Trophoblast cell (in vitro differentiated cells and primary cell): ENCODE results near the gene TTLL5.

Source experiments
- DNase-seq, 2 donors: peaks; one replicate each; pipeline ENCODE4 v3.0.0-alpha.2; 2016
- H2AFZ ChIP-seq: 2 replicates; pipeline ENCODE4 v1.6.1; 2013; ENCODE audit warnings: low read length, moderate library complexity, mild to moderate bottlenecking; ENCODE audit not compliant: insufficient read depth, poor library complexity
- H2AK5ac ChIP-seq: 2 replicates; pipeline ENCODE4 v1.6.1; 2013; ENCODE audit warnings: mild to moderate bottlenecking, low read length
- H2BK120ac ChIP-seq: 2 replicates; pipeline ENCODE4 v1.6.1; 2013; ENCODE audit warnings: low read length, mild to moderate bottlenecking, moderate library complexity; ENCODE audit not compliant: insufficient read depth, poor library complexity
- H2BK12ac ChIP-seq: 2 replicates; pipeline ENCODE4 v1.6.1; 2013; ENCODE audit warnings: mild to moderate bottlenecking, low read length, moderate library complexity
- H2BK5ac ChIP-seq: 2 replicates; pipeline ENCODE4 v1.6.1; 2013; ENCODE audit warnings: low read length, low read depth, moderate library complexity, mild to moderate bottlenecking; ENCODE audit not compliant: poor library complexity
- H3K14ac ChIP-seq: 2 replicates; pipeline ENCODE4 v1.6.1; 2013; ENCODE audit warnings: mild to moderate bottlenecking, low read length
- H3K18ac ChIP-seq: 2 replicates; pipeline ENCODE4 v1.6.1; 2013; ENCODE audit warnings: mild to moderate bottlenecking, low read length
- H3K23ac ChIP-seq: 2 replicates; pipeline ENCODE4 v1.6.1; 2013; ENCODE audit warnings: low read length
- H3K27ac ChIP-seq: 2 replicates; pipeline ENCODE4 v1.5.1; 2013; ENCODE audit warnings: low read depth, mild to moderate bottlenecking, inconsistent platforms, low read length, moderate library complexity
- H3K27me3 ChIP-seq: 2 replicates; pipeline ENCODE4 v1.6.1; 2013; ENCODE audit warnings: inconsistent platforms, mild to moderate bottlenecking, low read length, moderate library complexity; ENCODE audit not compliant: insufficient read depth
- H3K36me3 ChIP-seq, 2 experiments: 1 replicate in 1 of 2; 2 replicates in 1 of 2; pipeline ENCODE4 v1.6.1; 2013; ENCODE audit warnings: low read length in 2 of 2, mild to moderate bottlenecking in 2 of 2, moderate library complexity in 1 of 2; ENCODE audit not compliant: insufficient read depth in 2 of 2, control insufficient read depth in 1 of 2
- H3K4ac ChIP-seq: 2 replicates; pipeline ENCODE4 v1.6.1; 2013; ENCODE audit warnings: low read depth, mild to moderate bottlenecking, low read length, moderate library complexity
- H3K4me1 ChIP-seq, 2 experiments: 1 replicate in 1 of 2; 2 replicates in 1 of 2; pipeline ENCODE4 v1.6.1; 2013; ENCODE audit warnings: low read length in 2 of 2, mild to moderate bottlenecking in 2 of 2, moderate library complexity in 1 of 2; ENCODE audit not compliant: insufficient read depth in 2 of 2, control insufficient read depth in 1 of 2
- H3K4me2 ChIP-seq: 2 replicates; pipeline ENCODE4 v1.6.1; 2013; ENCODE audit warnings: inconsistent platforms, mild to moderate bottlenecking, low read length, moderate library complexity
- H3K4me3 ChIP-seq: 2 replicates; pipeline ENCODE4 v1.5.1; 2013; ENCODE audit warnings: mild to moderate bottlenecking, low read depth, low read length, inconsistent platforms
- H3K79me1 ChIP-seq: one replicate; pipeline ENCODE4 v1.6.1; 2013; ENCODE audit warnings: low read length
- H3K79me2 ChIP-seq: 2 replicates; pipeline ENCODE4 v1.6.1; 2013; ENCODE audit warnings: low read length, mild to moderate bottlenecking; ENCODE audit not compliant: control insufficient read depth, insufficient read depth, poor library complexity
- H3K9ac ChIP-seq: 2 replicates; pipeline ENCODE4 v1.6.1; 2013; ENCODE audit warnings: mild to moderate bottlenecking, low read length
- H3K9me3 ChIP-seq: 2 replicates; pipeline ENCODE4 v1.6.1; 2013; ENCODE audit warnings: low read depth, mild to moderate bottlenecking, control low read depth, inconsistent platforms, low read length; ENCODE audit not compliant: insufficient read depth
- H4K12ac ChIP-seq: 2 replicates; pipeline ENCODE4 v1.6.1; 2013; ENCODE audit warnings: low read depth, mild to moderate bottlenecking, low read length, moderate library complexity
- H4K8ac ChIP-seq: 2 replicates; pipeline ENCODE4 v1.6.1; 2013; ENCODE audit warnings: low read depth, mild to moderate bottlenecking, low read length, moderate library complexity
- H4K91ac ChIP-seq: one replicate; pipeline ENCODE4 v1.6.1; 2013; ENCODE audit warnings: low read depth, mild to moderate bottlenecking, low read length, moderate library complexity
- WGBS: extraction: QIAGEN DNeasy Blood & Tissue Kit; methylation state at CpG from one replicate; pipeline ENCODE4 v1.1.7; 2013; ENCODE audit warnings: missing lambda C conversion rate; ENCODE audit not compliant: insufficient read length, insufficient coverage; ENCODE audit errors: extremely low coverage; 5-methylcytosine and 5-hydroxymethylcytosine counted together

TTLL5 gene

GRCh38 chr14:75645056-75645455 is 16.0 kb upstream of the TTLL5 start:
- Histone ChIP-seq H4K8ac (no peak overlapping the region), H3K27me3 (no peaks in the 10 kb centered on the region), H2AK5ac (no peak overlapping the region), H2BK5ac (no peak overlapping the region), H3K36me3 (peaks cover 2 to 4% of the 10 kb centered on the region in 2 experiments), H4K12ac (no peak overlapping the region), H3K4me3 (no peak overlapping the region), H3K4me1 (peaks cover 11 to 21% of the 10 kb centered on the region in 2 experiments), H4K91ac (no peak overlapping the region), H3K4ac (no peak overlapping the region), H3K79me2 (no peaks in the 10 kb centered on the region), H3K14ac (no peak overlapping the region), H2AFZ (no peak overlapping the region), H2BK12ac (no peak overlapping the region), H3K23ac (no peak overlapping the region), H3K4me2 (no peak overlapping the region), H3K18ac (no peak overlapping the region), H3K9ac (peak overlapping the region; percentile 23), H3K79me1 (peaks cover 3% of the 10 kb centered on the region), H3K9me3 (no peaks in the 10 kb centered on the region), H3K27ac (no peak overlapping the region), H2BK120ac (no peak overlapping the region)
- no peak for DNase-seq

DNA sequence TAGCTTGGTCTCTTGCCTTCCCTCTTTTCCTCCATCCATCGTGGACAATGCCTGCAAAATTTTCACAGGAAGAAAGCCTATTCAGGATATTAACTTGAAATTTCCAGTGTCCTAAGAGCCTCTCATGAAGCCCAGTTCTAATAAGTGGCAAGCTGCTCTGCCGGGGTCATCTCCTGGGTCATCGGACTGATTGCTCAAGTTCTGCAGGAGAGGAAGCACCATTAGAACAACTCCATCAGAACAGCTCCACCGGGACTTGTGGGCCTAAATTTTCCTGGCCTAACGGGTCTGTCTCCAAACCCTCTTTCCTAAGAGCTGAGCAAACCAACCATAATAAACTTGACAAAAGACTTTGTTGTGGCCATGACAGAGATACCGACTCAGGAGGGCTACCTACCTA is 14.3 kb upstream of the TTLL5 start:
- H3K4ac ChIP-seq, result no peak overlapping the region
- H2BK120ac ChIP-seq, result no peak overlapping the region
- no peak overlapping the region for H3K4me2 ChIP-seq
- no CpG with 5 or more reads among the region's 6 CpGs for WGBS
- no peak overlapping the region for H2AFZ ChIP-seq
- no peaks in the 10 kb centered on the region for H3K79me1 ChIP-seq
- no peak overlapping the region for H3K23ac ChIP-seq
- no peak overlapping the region for H3K27ac ChIP-seq
- no peaks in the 10 kb centered on the region for H3K79me2 ChIP-seq
- no peaks in the 10 kb centered on the region for H3K27me3 ChIP-seq
- H2BK12ac ChIP-seq, result no peak overlapping the region
- H3K9me3 ChIP-seq, result no peaks in the 10 kb centered on the region
- peak in 1 of 2 donors; percentile 44 for DNase-seq
- no peak overlapping the region for H4K12ac ChIP-seq
- no peak overlapping the region for H3K9ac ChIP-seq
- no peak overlapping the region for H3K4me3 ChIP-seq
- no peak overlapping the region for H3K18ac ChIP-seq
- no peak overlapping the region for H4K8ac ChIP-seq
- H2AK5ac ChIP-seq, result no peak overlapping the region
- peaks cover 6 to 10% of the 10 kb centered on the region in 2 experiments for H3K4me1 ChIP-seq
- H3K14ac ChIP-seq, result no peak overlapping the region
- no peak overlapping the region for H4K91ac ChIP-seq
- H2BK5ac ChIP-seq, result no peak overlapping the region
- H3K36me3 ChIP-seq, result peaks cover 9 to 18% of the 10 kb centered on the region in 2 experiments

DNA sequence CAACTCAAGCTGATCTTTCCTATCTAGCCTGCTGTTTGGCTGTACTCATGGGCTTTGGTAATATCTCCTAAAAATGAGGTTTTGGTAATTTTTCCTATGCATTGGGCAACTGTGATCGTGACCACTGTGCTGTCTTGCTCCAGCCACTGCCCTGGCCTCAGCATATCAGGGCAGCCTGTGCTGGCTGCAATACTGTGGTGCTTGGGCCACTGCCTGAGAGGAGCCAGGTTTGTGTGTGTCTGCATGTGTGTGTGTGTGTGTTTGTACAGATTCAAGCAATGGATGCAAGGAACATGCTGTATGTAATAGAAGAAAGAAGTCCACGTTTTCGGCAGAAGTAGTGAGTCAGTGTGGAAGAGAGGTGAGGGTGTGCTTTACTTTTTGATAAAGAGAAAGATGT is 13.4 kb upstream of the TTLL5 start:
- Histone ChIP-seq H4K91ac (no peak overlapping the region), H3K23ac (no peak overlapping the region), H4K8ac (no peak overlapping the region), H3K27ac (no peak overlapping the region), H2BK5ac (no peak overlapping the region), H2BK12ac (no peak overlapping the region), H3K9me3 (no peaks in the 10 kb centered on the region), H2AK5ac (no peak overlapping the region), H3K4me2 (no peak overlapping the region), H3K4me3 (no peak overlapping the region), H2BK120ac (no peak overlapping the region), H3K18ac (no peak overlapping the region), H3K14ac (no peak overlapping the region), H2AFZ (no peak overlapping the region), H3K36me3 (peaks cover 12 to 22% of the 10 kb centered on the region in 2 experiments), H3K4me1 (peaks cover 6 to 10% of the 10 kb centered on the region in 2 experiments), H4K12ac (no peak overlapping the region), H3K79me2 (no peaks in the 10 kb centered on the region), H3K27me3 (no peaks in the 10 kb centered on the region), H3K4ac (no peak overlapping the region), H3K79me1 (no peaks in the 10 kb centered on the region), H3K9ac (no peak overlapping the region)
- WGBS, result no CpG with 5 or more reads among the region's 3 CpGs
- peak; percentile 30 to 31 for DNase-seq

DNA sequence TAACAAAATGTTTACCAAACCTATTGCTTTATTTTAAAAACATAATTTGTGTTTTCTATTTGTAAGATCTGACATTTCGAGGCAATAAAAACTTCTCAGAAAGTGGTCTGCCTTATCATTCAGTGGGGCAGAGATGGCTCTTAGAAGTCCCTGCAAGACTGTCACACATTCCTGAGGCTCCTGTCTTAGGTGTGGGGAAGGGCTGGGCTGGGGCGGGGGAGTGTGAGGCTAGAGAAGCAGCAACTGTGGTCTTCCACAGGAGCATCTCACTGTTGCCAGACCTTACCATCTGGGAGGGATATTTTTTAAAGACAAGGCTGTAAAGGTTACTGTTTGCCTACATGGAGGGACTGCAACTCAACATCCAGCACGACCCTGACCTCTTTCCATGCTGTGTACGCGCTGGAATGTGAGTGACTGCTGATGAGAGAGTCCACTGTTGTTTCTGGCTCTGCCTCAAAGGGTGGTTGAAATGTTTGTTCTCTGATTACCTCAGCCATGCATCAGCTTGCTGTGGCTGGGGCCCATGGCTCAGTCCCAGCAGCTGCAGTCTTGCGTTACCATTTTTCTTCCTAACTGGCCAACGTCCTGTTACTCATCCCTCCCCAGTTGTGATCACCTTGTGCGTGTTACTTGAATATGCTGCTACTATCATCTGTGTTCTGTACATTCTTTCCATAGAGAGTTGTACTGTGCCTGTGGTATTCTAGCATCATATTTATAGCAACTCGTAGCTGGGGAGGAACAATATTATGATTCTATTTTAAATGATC is 12.8 kb upstream of the TTLL5 start:
- Histone ChIP-seq H3K23ac (no peak overlapping the region), H3K9me3 (no peaks in the 10 kb centered on the region), H2BK5ac (no peak overlapping the region), H4K12ac (no peak overlapping the region), H3K27ac (no peak overlapping the region), H3K9ac (no peak overlapping the region), H3K4me1 (peaks cover 6 to 10% of the 10 kb centered on the region in 2 experiments), H2AFZ (no peak overlapping the region), H3K79me2 (no peaks in the 10 kb centered on the region), H3K4me3 (no peak overlapping the region), H3K27me3 (no peaks in the 10 kb centered on the region), H3K18ac (no peak overlapping the region), H3K4me2 (no peak overlapping the region), H3K4ac (no peak overlapping the region), H2BK12ac (no peak overlapping the region), H3K79me1 (no peaks in the 10 kb centered on the region), H4K8ac (no peak overlapping the region), H4K91ac (no peak overlapping the region), H3K36me3 (peaks cover 17 to 26% of the 10 kb centered on the region in 2 experiments), H2AK5ac (no peak overlapping the region), H3K14ac (no peak overlapping the region), H2BK120ac (no peak overlapping the region)
- peak; percentile 80 to 84 for DNase-seq
- WGBS, result no CpG with 5 or more reads among the region's 9 CpGs
